GM19372 (cell line): ENCODE results near the gene CELSR1.

Experiments used
- ATAC-seq: cut with Tn5 transposase; IDR thresholded peaks from one replicate; pipeline ENCODE4 v1.9.1; 2021; ENCODE audit warnings: mild to moderate bottlenecking, low read depth, moderate library complexity; ENCODE audit not compliant: unreplicated experiment

Gene CELSR1

GRCh38 chr22:46340676-46341075 is 196.7 kb downstream of the CELSR1 start:
- ATAC-seq = no peak

DNA sequence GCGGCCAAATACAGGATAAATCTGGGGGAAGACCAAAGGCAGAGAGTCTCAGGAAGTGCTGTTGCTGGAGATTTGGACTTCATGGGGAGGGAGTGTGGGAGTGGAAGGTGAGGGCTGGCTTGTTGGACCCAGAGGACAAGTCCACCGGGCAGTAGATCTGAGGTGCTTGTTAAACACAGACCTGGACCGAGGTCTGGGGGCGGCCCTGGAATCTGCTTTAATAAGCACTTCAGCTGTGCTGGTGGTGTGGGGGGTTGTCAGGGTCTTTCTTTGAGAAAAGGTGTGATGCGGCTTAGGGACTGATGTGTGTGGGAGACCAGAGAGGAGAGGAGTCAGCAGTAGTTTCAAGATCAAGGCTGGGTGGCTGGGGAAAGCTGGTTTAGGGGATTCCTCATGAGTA is 197.5 kb downstream of the CELSR1 start:
- ATAC-seq = no peak

GRCh38 chr22:46338636-46339035 is 198.8 kb downstream of the CELSR1 start:
- no peak for ATAC-seq

- no peak for ATAC-seq
Observed at GRCh38 chr22:46337870-46338269, 199.6 kb downstream of the CELSR1 start.

DNA sequence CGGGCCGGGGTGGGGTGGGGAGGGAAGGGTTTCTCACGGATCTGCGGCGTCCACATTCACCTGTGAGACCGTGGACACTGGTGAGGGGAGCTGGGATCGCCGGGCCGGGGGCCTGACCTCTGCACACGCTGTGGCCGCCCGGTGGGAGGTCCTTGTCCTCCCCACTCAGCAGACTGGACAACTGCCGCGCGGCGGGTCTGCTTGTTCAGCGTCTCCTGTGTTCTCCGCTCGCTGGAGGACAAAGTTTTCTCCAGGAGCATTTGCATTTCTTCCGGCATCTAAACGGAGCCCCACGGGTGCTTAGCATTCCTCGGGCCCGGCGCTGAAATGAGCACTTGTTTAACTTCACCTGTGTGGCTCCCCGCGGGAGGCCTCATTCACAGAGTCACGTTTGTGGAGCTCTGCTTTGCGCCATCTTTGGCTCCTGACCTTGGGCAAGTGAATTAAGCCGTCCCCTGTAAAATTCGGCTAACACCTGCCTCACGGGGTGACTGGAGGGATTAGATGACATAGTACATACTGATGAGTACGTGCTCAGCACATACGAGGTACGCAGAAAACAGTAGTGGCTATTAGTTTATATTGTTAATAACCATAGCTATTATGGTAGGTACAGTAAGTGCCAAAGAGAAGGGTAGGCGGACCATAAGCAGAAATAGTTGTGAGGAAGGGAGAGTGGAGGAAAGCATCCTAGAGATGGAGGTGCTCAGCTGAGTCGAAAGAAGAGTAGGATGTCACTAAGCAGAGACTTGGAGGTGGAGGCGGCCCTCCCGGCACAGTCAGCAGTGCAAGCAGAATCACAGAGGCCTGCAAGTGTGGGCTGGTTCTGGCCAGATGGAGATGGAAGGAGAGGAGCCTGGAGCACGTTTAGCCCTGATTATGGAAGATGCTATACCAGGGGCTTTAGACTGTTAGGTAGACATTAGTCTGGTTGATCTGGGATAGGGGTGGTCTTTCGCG is 201.0 kb downstream of the CELSR1 start:
- ATAC-seq = no peak

DNA sequence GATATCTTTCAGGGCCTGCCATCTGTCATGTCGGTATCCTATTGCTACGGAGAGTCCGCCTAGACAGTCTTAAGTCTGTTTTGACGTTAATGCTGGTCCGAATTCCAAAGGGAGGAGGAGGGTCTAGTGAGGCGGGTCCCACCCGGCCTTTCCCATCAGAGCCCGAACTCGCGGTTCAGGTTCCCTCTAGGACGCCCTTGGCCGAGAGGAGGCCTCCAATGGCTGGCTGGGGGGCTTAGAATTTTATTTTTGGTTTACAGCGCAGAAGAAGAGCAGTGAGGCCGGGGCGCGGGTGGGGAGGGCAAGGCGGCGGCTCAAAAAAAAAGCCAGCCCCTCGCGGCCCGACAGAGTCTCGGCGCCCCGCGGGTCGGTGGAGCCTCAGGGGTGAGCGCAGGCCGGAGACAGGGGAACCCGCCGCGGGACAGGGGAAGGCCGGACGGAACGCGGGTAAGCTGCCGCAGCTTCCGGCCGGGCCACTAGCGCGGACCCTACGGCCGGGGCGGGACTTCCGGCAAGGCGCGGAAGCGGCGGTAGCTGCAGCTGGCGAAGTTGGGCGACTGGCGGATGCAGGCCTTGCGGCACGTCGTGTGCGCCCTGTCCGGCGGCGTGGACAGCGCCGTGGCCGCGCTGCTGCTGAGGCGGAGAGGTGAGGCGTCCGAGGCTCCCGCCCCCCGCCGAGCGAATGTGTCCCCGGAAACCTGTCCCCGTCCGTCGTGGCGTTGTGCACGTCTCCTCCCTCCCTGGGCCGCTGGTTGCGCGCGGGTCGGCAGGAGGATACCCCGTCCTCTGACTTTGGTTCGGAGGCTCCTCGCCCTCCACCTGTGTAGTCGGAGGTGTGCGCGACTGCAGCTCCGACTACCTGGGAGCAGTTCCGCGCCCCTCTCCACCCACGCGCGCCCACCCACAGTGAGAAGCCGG is 202.0 kb downstream of the CELSR1 start, which contains the start of gene TRMU:
TSS of gene TRMU (plus strand) at position 514 of the 918 bp plus-strand sequence. CDS start at position 565, 51 bp downstream.
- ATAC-seq = peak; percentile 89

GRCh38 chr22:46331496-46331895 is 205.9 kb downstream of the CELSR1 start:
- ATAC-seq = no peak

GRCh38 chr22:46330426-46330825 is 207.0 kb downstream of the CELSR1 start:
- no peak for ATAC-seq

GRCh38 chr22:46329616-46330015 is 207.8 kb downstream of the CELSR1 start:
- no peak for ATAC-seq

GRCh38 chr22:46328797-46329196 is 208.6 kb downstream of the CELSR1 start:
- no peak for ATAC-seq

- no peak for ATAC-seq
Observed at GRCh38 chr22:46327691-46328465, 209.5 kb downstream of the CELSR1 start.

- ATAC-seq = no peak
Observed at GRCh38 chr22:46326066-46326680, 211.2 kb downstream of the CELSR1 start.

- ATAC-seq = no peak
Observed at GRCh38 chr22:46323162-46323561, 214.3 kb downstream of the CELSR1 start.

GRCh38 chr22:46322711-46323110 is 214.7 kb downstream of the CELSR1 start:
- ATAC-seq = no peak

- ATAC-seq = no peak
Observed at GRCh38 chr22:46320716-46321386, 216.6 kb downstream of the CELSR1 start.

- ATAC-seq = no peak
Observed at GRCh38 chr22:46320166-46320710, 217.2 kb downstream of the CELSR1 start.

- ATAC-seq = no peak
Observed at GRCh38 chr22:46319319-46319718, 218.1 kb downstream of the CELSR1 start.

DNA sequence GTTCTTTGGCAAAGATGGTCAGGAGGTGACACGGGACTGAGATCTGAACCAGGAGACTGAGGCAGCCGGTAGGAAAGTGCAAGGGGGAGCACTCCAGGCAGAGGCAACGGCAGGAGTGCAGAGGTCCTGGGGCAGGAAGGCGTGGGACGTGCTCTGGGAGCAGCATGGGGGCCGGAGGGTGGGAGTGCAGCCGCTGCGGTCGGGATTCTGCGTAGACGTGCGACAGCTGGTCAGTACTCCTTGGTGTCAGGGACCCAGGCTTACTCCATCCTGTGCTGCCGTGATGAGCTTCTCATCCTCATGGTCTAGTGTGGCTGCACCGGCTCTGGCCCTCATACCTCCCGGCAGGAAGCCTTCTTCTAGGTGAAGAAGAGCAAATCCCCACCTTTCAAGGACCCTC is 218.8 kb downstream of the CELSR1 start:
- no peak for ATAC-seq

- ATAC-seq = no peak
Observed at GRCh38 chr22:46317646-46318045, 219.8 kb downstream of the CELSR1 start.
